ENCODE results near the gene NFYC. TPM values are rescaled to one million over a fixed set of nuclear protein-coding genes. Genes with fewer than 3 reads are reported as not detected.

The NFYC gene
- total RNA-seq, 1 experiment from 2014 or later: 83.0 TPM

- BruUV-seq (replicated peaks): no TSS peak
- H3K36me3 ChIP-seq (ENCODE audit: insufficient read depth, low read length, poor library complexity, severe bottlenecking): peaks cover 5% of the 10 kb centered on the region
- DNase-seq (ENCODE audit: low spot score): no peak
- CTCF ChIA-PET: no interaction called here
- H3K4me1 ChIP-seq (ENCODE audit: insufficient read depth, low read length, poor library complexity, severe bottlenecking): peaks cover 6% of the 10 kb centered on the region
- no peaks in the 10 kb centered on the region for H3K9me3 ChIP-seq (ENCODE audit: low read depth, low read length, poor library complexity, severe bottlenecking)
- no peak overlapping the region for H3K27ac ChIP-seq (ENCODE audit: low read depth, low read length, poor library complexity, severe bottlenecking)
- no peak overlapping the region for H3K4me3 ChIP-seq (ENCODE audit: low read depth, low read length, poor library complexity, severe bottlenecking)
- TF ChIP-seq EZH2 (IDR thresholded peaks at IDR 0.05; ENCODE audit: borderline replicate concordance, low read depth, low read length, poor library complexity, severe bottlenecking): no peak
- TF ChIP-seq CTCF (conservative IDR thresholded peaks at IDR 0.05; ENCODE audit: low read depth, low read length): no peak
- H3K27me3 ChIP-seq (replicated peaks; ENCODE audit: insufficient read depth, low read depth, low read length, poor library complexity): no peaks in the 10 kb centered on the region
- POLR2A ChIA-PET (ENCODE audit: low non-redundant PET): interaction anchor here (0.7 kb wide), 1 partner anchor 176 kb away, joined by 24 read pairs; no protein-coding TSS in a partner anchor
- intact Hi-C loops (cut with micrococcal nuclease; ENCODE audit: unreplicated experiment): no loop called here
Observed at GRCh38 chr1:40687661-40688060, 3.8 kb upstream of the NFYC start.

GRCh38 chr1:40689737-40690136, 1.8 kb upstream of the NFYC start:
- peaks cover 5% of the 10 kb centered on the region for H3K36me3 ChIP-seq (ENCODE audit: insufficient read depth, low read length, poor library complexity, severe bottlenecking)
- H3K4me3 ChIP-seq (ENCODE audit: low read depth, low read length, poor library complexity, severe bottlenecking): no peak overlapping the region
- H3K27me3 ChIP-seq (replicated peaks; ENCODE audit: insufficient read depth, low read depth, low read length, poor library complexity): no peaks in the 10 kb centered on the region
- ChIA-PET CTCF (no interaction called here), POLR2A (ENCODE audit: low non-redundant PET) (no interaction called here)
- TF ChIP-seq CTCF (conservative IDR thresholded peaks at IDR 0.05; ENCODE audit: low read depth, low read length): no peak
- no peak for TF ChIP-seq EZH2 (IDR thresholded peaks at IDR 0.05; ENCODE audit: borderline replicate concordance, low read depth, low read length, poor library complexity, severe bottlenecking)
- H3K9me3 ChIP-seq (ENCODE audit: low read depth, low read length, poor library complexity, severe bottlenecking): no peaks in the 10 kb centered on the region
- no peak overlapping the region for H3K27ac ChIP-seq (ENCODE audit: low read depth, low read length, poor library complexity, severe bottlenecking)
- intact Hi-C loops (cut with micrococcal nuclease; ENCODE audit: unreplicated experiment): no loop called here
- no peak for DNase-seq (ENCODE audit: low spot score)
- peaks cover 21% of the 10 kb centered on the region for H3K4me1 ChIP-seq (ENCODE audit: insufficient read depth, low read length, poor library complexity, severe bottlenecking)
- no TSS peak for BruUV-seq (replicated peaks)

GRCh38 chr1:40690771-40691537, 550 bp upstream of the NFYC start:
- BruUV-seq (replicated peaks): TSS peak; percentile 69
- H3K36me3 ChIP-seq (ENCODE audit: insufficient read depth, low read length, poor library complexity, severe bottlenecking): peaks cover 5% of the 10 kb centered on the region
- H3K4me3 ChIP-seq (ENCODE audit: low read depth, low read length, poor library complexity, severe bottlenecking): peak overlapping the region; percentile 73
- CTCF ChIA-PET: interaction anchor here (0.7 to 1.4 kb wide), 3 partner anchors 22 to 262 kb away, joined by 3 to 4 read pairs (median 3); no protein-coding TSS in a partner anchor
- H3K9me3 ChIP-seq (ENCODE audit: low read depth, low read length, poor library complexity, severe bottlenecking): no peaks in the 10 kb centered on the region
- H3K27ac ChIP-seq (ENCODE audit: low read depth, low read length, poor library complexity, severe bottlenecking): peak overlapping the region; percentile 100
- no peaks in the 10 kb centered on the region for H3K27me3 ChIP-seq (replicated peaks; ENCODE audit: insufficient read depth, low read depth, low read length, poor library complexity)
- TF ChIP-seq EZH2 (IDR thresholded peaks at IDR 0.05; ENCODE audit: borderline replicate concordance, low read depth, low read length, poor library complexity, severe bottlenecking): no peak
- no peak for TF ChIP-seq CTCF (conservative IDR thresholded peaks at IDR 0.05; ENCODE audit: low read depth, low read length)
- POLR2A ChIA-PET (ENCODE audit: low non-redundant PET): interaction anchor here (0.6 to 1.0 kb wide), 5 partner anchors 10 to 1788 kb away, joined by 3 to 4 read pairs (median 3); no protein-coding TSS in a partner anchor
- peaks cover 24% of the 10 kb centered on the region for H3K4me1 ChIP-seq (ENCODE audit: insufficient read depth, low read length, poor library complexity, severe bottlenecking)
- no peak for DNase-seq (ENCODE audit: low spot score)
- intact Hi-C loops (cut with micrococcal nuclease; ENCODE audit: unreplicated experiment): no loop called here
